Medulla oblongata (tissue), 1 donor: ENCODE data around the gene SCYGR4.
"Not testable (repeated sequence)": the region's sequence is repeated elsewhere in the genome, so short reads cannot be mapped to it uniquely, and the experiment has no call there.

Experiments
- DNase-seq: peaks from one replicate; pipeline ENCODE4 v3.0.0-alpha.2; 2015; ENCODE audit errors: extremely low spot score

Gene SCYGR4

DNA sequence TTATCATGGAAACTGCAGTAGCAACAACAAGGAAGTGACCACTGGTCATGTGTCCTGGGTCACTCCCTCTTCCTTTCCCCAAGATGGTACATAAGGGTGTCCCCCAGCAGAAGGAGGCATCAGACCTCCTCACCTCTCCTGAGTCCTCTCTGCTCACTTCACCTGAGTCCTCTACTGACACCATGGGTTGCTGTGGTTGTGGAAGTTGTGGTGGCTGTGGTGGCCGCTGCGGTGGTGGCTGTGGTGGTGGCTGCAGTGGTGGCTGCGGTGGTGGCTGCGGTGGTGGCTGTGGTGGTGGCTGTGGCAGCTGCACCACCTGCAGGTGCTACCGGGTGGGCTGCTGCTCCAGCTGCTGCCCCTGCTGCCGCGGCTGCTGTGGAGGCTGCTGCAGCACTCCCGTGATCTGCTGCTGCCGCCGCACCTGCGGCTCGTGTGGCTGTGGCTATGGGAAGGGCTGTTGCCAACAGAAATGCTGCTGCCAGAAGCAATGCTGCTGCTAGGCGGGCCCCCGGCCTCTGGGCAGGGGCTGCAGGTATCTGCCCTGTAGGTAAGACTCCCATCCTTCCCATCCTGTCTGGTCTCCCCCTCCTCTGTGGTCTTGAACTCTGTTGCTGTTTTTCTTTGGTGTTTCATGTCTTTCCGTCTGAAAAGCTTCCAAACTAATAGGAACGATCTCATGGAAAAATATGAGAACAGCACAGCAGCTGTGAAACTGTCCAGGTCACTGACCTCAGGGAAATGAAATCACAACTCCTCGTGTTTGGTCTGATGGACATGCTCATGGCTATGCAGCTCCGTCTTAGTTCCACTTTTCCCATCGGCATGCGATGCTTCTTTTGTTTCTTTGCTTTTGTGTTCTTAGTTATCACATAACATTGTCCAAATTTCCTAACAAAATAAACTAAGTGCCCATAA is at the start of gene SCYGR4:
SCYGR4 (plus strand) TSS at position 183 of the 915 bp plus-strand sequence; CDS start at position 183, 0 bp downstream.
- no peak for DNase-seq

GRCh38 chr2:227568852-227569169 is 48.5 kb upstream of the SCYGR4 start:
- no peak for DNase-seq

DNA sequence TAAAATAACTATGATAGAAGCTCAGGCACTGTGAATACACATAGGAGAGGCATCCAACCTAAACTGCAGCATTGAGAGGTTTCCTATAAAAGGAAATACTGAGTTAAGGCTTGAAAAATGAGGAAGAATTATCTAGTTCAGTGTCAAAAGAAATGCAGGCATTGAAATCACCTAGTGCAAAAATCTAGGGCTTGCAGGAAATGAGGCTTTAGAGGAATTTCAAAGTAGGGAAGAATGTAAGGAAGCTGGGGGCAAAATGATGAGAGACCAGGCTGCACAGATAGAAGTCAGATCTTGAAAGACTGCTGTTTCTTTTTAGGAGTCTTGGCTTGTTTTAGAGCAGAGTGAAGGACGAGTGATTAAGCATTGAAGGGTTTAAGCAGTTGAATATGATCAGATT is 46.7 kb upstream of the SCYGR4 start:
- no peak for DNase-seq

- DNase-seq = no peak
Measured at GRCh38 chr2:227576110-227576509, 41.2 kb upstream of the SCYGR4 start.

- DNase-seq = no peak
Measured at GRCh38 chr2:227576812-227577211, 40.5 kb upstream of the SCYGR4 start.

DNA sequence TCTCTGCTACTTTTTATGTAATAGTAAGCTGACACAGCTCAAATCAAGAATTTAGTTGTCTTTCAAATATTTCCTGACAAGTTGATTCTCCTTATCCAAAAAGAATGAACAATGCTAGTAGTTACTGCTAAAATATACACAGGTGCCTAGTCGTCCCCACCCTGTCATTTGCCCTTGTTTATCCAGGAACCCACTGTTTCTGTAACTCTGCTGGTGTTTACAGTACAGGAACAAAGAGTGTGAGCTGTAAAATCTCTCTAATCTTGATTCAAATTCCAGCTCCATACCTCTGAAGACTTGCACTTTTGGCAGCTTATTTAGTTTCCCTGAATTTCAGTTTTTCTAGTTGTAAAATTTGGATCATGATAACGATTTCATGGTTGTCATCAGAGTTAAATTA is 39.7 kb upstream of the SCYGR4 start:
- DNase-seq = no peak

DNA sequence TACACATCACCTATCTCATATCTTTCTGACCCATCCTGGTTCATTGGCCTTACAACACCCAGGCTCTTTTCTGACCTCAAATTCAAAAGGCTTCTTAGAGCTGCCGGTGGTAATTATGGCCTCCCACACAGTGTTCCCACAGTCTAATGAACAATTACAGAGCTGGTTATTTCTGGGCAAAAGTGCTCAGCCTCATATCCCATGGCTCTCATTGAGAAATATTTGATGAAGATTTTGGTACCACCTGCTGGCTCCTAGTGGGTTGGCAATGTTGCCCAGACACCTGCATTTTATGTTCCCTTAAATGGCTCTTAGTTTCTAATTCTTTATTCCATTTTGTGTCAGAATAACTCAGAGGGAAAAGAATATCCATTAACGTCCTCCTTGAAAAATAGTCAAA is 38.7 kb upstream of the SCYGR4 start:
- DNase-seq = no peak

DNA sequence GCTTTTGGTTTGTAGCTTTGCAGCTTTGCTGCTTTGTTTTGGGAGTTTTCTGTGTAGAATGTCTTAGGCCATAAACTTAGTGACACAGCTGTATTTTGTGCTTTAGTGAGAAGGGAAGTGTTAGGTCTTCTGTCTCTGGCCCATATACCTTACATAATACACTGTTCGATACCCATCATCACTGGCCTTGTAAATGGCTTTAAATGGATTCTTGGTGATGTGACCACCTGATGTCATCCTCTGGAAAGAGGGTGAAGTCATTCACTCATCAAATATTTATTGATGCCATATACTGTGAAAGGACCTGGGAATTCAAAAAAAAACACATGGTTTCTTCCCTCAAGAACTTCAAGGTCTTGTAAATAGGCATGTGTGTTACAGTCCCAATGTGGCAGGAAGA is 37.5 kb upstream of the SCYGR4 start:
- DNase-seq = no peak

GRCh38 chr2:227582369-227582768 is 34.9 kb upstream of the SCYGR4 start:
- DNase-seq = no peak

DNA sequence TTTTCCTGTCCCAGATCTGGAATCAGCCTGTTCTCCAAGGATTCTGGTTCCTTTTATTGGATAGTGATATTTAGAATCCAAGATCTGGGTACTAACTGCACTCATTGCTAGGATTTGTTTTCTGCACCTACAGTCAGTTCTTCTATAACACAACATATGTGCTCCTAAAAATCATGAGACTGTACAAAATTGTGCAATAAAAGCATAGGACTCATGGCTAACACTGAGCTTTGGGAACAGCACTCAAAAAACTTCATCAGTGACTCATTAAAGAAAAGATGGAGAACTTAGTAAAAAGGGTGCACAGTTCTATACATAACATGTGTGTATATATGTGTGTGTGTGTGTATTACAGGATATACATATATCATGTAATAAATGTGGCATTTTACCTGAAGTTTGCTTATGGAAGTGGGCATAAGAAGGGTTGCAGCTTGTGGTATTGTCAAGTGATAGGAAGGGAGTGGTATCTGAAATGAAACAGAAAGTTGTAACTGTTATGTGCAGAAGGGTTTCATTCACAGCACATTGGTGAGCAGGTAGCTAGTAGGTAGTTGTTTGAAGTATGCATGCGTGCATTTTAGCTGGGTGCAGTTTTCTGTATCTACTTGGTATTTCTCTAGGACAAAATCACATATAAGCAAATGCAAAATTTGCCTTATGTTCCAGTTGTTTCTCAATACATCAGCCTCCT is 24.5 kb upstream of the SCYGR4 start:
- no peak for DNase-seq

DNA sequence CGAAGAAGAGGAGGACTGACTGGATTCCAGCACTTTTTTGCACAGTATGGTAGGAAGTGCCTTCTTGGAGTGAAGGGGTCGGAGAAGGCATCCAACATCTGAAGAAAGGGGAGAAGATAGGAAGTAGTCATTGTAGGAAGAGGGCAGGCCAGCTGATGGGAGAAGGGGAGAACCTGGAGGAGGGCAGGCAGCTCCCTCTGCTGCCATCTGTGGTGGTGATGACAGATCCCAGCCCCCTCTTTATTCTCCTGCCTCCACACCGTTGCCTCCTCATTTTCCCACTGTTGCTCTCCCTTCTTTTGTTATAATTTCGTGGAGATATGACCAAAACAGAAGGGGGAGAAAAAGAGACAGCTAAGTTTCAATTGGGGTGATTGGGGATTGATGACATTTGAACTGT is 21.5 kb upstream of the SCYGR4 start:
- DNase-seq = no peak

GRCh38 chr2:227597036-227597435 is 20.3 kb upstream of the SCYGR4 start:
- no peak for DNase-seq

- DNase-seq = no peak
Measured at GRCh38 chr2:227597998-227598397, 19.3 kb upstream of the SCYGR4 start.

DNA sequence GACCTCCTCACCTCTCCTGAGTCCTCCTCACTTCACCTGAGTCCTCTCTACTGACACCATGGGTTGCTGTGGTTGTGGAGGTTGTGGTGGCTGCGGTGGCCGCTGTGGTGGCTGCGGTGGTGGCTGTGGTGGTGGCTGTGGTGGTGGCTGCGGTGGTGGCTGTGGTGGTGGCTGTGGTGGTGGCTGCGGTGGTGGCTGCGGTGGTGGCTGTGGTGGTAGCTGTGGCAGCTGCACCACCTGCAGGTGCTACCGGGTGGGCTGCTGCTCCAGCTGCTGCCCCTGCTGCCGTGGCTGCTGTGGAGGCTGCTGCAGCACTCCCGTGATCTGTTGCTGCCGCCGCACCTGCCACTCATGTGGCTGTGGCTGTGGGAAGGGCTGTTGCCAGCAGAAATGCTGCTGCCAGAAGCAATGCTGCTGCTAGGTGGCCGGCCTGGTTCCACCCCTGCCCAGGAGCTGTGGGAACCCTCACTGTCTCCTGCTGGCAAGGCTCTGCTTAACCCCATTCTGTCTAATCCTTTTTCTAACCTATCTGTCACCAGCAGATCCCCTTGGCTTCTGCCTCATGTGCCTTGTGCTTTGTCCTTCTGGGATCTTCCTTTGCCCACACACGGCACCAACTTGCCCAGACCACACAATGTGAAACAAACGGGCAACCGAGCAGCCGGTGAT is 18.3 kb upstream of the SCYGR4 start, which contains the start of gene SCYGR2:
SCYGR2 (plus strand) TSS at position 59 of the 669 bp plus-strand sequence; CDS start at position 59, 0 bp downstream.
- DNase-seq = not testable (repeated sequence)

- DNase-seq = no peak
Measured at GRCh38 chr2:227602358-227602757, 14.9 kb upstream of the SCYGR4 start.

DNA sequence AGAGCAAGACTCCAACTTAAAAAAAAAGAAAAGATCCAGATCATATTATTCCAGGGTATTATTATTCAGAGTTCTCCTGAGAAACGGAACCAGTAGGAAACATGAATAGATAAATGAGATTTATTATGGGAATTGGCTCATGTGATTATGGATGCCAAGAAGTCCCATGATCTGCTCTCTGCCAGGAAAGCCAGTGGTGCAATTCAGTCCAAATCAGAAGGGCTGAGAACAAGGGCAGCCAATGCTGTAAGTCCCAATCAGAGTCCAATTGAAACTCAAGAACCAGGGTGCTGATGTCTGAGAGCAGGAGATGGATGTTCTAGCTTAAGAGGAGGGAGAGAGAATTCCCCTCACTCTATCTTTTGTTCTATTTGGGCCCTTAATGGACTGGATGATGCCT is 10.8 kb upstream of the SCYGR4 start:
- DNase-seq = no peak

DNA sequence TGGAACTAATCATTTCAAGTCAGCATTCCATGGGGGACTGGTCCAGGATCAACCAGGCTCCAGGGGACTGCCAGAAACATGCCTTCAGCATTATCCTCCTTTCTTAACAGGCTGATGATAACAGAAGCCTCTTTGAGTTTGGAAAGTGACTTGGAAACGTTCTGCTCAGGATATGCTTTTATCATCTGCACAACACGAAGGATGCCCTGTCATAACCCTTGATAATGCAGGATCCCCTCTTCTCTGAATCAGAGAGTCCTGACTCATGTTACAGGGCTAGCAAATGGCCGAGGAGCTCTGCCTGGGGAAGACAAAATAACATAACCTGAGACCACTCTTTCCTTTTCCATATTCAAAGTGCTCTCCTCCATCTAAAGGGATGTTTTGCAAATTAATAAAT is 9.4 kb upstream of the SCYGR4 start:
- no peak for DNase-seq

DNA sequence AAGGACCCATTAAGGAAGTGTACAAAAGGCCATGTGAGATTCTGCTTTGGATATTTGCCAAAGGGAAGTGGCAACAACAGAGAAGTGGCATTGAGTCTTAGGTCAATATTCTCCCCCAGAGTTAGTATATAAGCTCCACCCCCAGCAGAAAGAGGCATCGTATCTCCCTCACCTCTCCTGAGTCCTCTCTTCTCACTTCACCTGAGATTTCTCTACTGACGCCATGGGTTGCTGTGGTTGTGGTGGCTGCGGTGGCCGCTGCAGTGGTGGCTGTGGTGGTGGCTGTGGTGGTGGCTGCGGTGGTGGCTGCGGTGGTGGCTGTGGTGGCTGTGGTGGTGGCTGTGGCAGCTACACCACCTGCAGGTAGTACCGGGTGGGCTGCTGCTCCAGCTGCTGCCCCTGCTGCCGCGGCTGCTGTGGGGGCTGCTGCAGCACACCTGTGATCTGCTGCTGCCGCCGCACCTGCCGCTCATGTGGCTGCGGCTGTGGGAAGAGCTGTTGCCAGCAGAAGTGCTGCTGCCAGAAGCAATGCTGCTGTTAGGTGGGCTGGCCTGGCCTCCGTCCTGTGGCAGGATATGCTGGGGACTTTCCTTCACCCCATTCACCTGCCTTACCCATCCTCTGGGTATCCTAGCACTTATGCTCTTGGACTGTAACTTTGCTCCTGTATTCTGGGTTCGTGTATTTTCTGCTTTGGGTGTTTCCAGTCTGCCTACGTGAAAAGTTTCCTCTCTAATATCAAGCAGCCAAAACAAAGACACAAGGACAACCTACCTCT is 8.5 kb upstream of the SCYGR4 start:
- DNase-seq = peak; percentile 80

GRCh38 chr2:227610123-227610522 is 7.2 kb upstream of the SCYGR4 start:
- DNase-seq = no peak

GRCh38 chr2:227612546-227613271 is 4.6 kb upstream of the SCYGR4 start:
- no peak for DNase-seq

DNA sequence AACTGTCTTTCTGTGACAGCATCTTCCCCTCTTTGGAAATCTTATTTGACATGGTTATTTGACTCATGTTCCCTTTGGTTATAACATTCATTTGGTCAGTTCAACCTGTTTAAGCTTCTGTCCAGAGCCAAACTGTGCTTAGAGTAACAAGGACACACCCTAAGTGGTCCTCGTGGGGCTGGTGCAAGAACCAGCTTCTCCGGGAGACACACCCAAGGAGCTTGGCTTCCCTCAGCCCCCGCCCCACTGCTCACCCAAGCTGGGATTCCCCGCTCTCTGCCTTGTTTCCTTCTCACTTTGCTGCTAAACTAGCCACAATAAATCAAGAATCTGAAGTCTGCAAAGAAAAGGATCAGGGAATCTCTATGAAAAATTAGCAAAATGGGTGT is 4.0 kb upstream of the SCYGR4 start:
- DNase-seq = no peak
